Breast epithelium (tissue), 3 donors: Measurements from ENCODE around the gene KIF18A.

Source experiments
- CTCF ChIP-seq, 3 donors: fragments of 450-650 bp; IDR thresholded peaks; one replicate each; pipeline ENCODE4 v1.5.1; 2016 to 2017; ENCODE audit warnings: antibody characterized with exemption in 3 of 3, mild to moderate bottlenecking in 3 of 3, moderate library complexity in 3 of 3
- POLR2A ChIP-seq: fragments of 450-650 bp; IDR thresholded peaks from one replicate; pipeline ENCODE4 v1.6.1; 2016; ENCODE audit warnings: antibody characterized with exemption, mild to moderate bottlenecking, moderate library complexity
- POLR2AphosphoS5 ChIP-seq, 3 donors: sonication (generic); formaldehyde crosslinking; IDR thresholded peaks; one replicate each; pipeline ENCODE4 v1.6.1; 2017; ENCODE audit warnings: antibody characterized with exemption in 3 of 3

GRCh38 chr11:28153586-28153985 lies 45.6 kb upstream of the KIF18A start:
- TF ChIP-seq CTCF (IDR thresholded peaks at IDR 0.05) = no peak
- TF ChIP-seq POLR2A = no peak
- no peak for TF ChIP-seq POLR2AphosphoS5 (IDR thresholded peaks at IDR 0.05)
